ENCODE data around the gene TSPAN11.

- TF ChIP-seq BCL3 (IDR thresholded peaks at IDR 0.05) = no peak
- TF ChIP-seq CTCF (IDR thresholded peaks at IDR 0.05) = no peak
- TF ChIP-seq KDM1A (IDR thresholded peaks at IDR 0.05; ENCODE audit: low read depth) = no peak
These were observed 54.6 kb downstream of the TSPAN11 start for GRCh38 chr12:30980955-30981662.

All from A549 (cell line).